ENCODE results near the gene FBXO9.

DNA sequence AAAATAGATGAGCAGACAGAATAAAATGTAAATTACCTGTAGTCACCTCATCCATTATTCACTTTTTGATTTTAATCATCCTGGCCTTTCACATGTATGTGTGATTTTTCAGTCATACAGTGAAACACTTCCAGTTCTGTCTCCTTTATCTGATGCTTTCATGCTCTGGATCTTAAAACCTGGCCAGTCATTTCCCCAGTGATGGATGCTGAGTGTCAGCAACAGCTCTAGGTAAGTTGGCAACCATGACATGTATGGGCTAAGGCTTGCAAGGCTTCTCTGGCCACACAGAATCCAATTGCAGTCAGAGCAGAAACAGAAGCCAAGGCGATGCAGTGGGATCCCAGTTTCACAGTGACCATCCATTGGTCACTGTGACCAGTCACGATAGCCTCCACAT, 35.8 kb downstream of the FBXO9 start:
- TF ChIP-seq, protein P1, sequence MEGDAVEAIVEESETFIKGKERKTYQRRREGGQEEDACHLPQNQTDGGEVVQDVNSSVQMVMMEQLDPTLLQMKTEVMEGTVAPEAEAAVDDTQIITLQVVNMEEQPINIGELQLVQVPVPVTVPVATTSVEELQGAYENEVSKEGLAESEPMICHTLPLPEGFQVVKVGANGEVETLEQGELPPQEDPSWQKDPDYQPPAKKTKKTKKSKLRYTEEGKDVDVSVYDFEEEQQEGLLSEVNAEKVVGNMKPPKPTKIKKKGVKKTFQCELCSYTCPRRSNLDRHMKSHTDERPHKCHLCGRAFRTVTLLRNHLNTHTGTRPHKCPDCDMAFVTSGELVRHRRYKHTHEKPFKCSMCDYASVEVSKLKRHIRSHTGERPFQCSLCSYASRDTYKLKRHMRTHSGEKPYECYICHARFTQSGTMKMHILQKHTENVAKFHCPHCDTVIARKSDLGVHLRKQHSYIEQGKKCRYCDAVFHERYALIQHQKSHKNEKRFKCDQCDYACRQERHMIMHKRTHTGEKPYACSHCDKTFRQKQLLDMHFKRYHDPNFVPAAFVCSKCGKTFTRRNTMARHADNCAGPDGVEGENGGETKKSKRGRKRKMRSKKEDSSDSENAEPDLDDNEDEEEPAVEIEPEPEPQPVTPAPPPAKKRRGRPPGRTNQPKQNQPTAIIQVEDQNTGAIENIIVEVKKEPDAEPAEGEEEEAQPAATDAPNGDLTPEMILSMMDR (IDR thresholded peaks at IDR 0.05; ENCODE audit: low read depth, low read length, poor library complexity, severe bottlenecking): no peak
- TF ChIP-seq EZH2phosphoT487 (IDR thresholded peaks at IDR 0.05; ENCODE audit: borderline replicate concordance, low read length): no peak
